RWPE2 (cell line): Measurements from ENCODE around the gene PLSCR4.

Source experiments
- ATAC-seq: fragments of 200-7000 bp; cut with Tn5 transposase; 3 replicates; pipeline ENCODE4 v1.9.1; 2021; ENCODE audit warnings: low read depth
- DNase-seq: peaks from one replicate; pipeline ENCODE4 v3.0.0-alpha.2; 2020; ENCODE audit warnings: low spot score
- H3K27ac ChIP-seq: fragments of 450-650 bp; 2 replicates; pipeline ENCODE4 v1.5.1; 2017; ENCODE audit warnings: mild to moderate bottlenecking; ENCODE audit not compliant: poor library complexity, severe bottlenecking
- H3K27me3 ChIP-seq: fragments of 250-450 bp; sonication (Bioruptor Pico); 2 replicates; pipeline ENCODE4 v1.5.1; 2021; ENCODE audit warnings: mild to moderate bottlenecking, moderate library complexity; ENCODE audit not compliant: insufficient read depth, poor library complexity, severe bottlenecking
- H3K36me3 ChIP-seq: fragments of 250-450 bp; sonication (Bioruptor Pico); 2 replicates; pipeline ENCODE4 v1.5.1; 2020; ENCODE audit warnings: low read depth, mild to moderate bottlenecking, moderate library complexity
- H3K4me1 ChIP-seq: fragments of 250-450 bp; sonication (Bioruptor Pico); 2 replicates; pipeline ENCODE4 v1.5.1; 2021; ENCODE audit warnings: mild to moderate bottlenecking, moderate library complexity; ENCODE audit not compliant: insufficient read depth, poor library complexity, severe bottlenecking
- H3K4me3 ChIP-seq: fragments of 250-450 bp; sonication (Bioruptor Pico); 2 replicates; pipeline ENCODE4 v1.5.1; 2021; ENCODE audit warnings: mild to moderate bottlenecking, moderate library complexity; ENCODE audit not compliant: severe bottlenecking
- H3K9me3 ChIP-seq: fragments of 250-450 bp; sonication (Bioruptor Pico); 2 replicates; pipeline ENCODE4 v1.5.1; 2021; ENCODE audit warnings: mild to moderate bottlenecking, moderate library complexity; ENCODE audit not compliant: severe bottlenecking
- CTCF ChIP-seq: fragments of 450-650 bp; IDR thresholded peaks from one replicate; pipeline ENCODE4 v1.5.1; 2017; ENCODE audit warnings: mild to moderate bottlenecking, moderate library complexity; ENCODE audit not compliant: poor library complexity, severe bottlenecking

Gene PLSCR4

GRCh38 chr3:146159616-146160320 is 91.1 kb downstream of the PLSCR4 start:
- ATAC-seq (no peak), DNase-seq (no peak)
- peak; percentile 70 for TF ChIP-seq CTCF
- peak overlapping the region; percentile 65 for H3K4me3 ChIP-seq
- H3K9me3 ChIP-seq = no peaks in the 10 kb centered on the region
- H3K4me1 ChIP-seq = peaks cover 59% of the 10 kb centered on the region
- H3K27me3 ChIP-seq = no peaks in the 10 kb centered on the region
- H3K36me3 ChIP-seq = peaks cover 16% of the 10 kb centered on the region
- H3K27ac ChIP-seq = peak overlapping the region; percentile 97

- no peaks in the 10 kb centered on the region for H3K9me3 ChIP-seq
- H3K4me1 ChIP-seq = peaks cover 56% of the 10 kb centered on the region
- H3K36me3 ChIP-seq = peaks cover 22% of the 10 kb centered on the region
- H3K27ac ChIP-seq = peak overlapping the region; percentile 97
- no peak for DNase-seq
- H3K27me3 ChIP-seq = no peaks in the 10 kb centered on the region
- H3K4me3 ChIP-seq = peak overlapping the region; percentile 65
- no peak for TF ChIP-seq CTCF
- ATAC-seq = no peak
Observed at GRCh38 chr3:146159037-146159436, 91.9 kb downstream of the PLSCR4 start.

GRCh38 chr3:146157325-146158060 is 93.4 kb downstream of the PLSCR4 start:
- Histone ChIP-seq H3K4me3 (no peak overlapping the region), H3K27ac (peak overlapping the region; percentile 97), H3K36me3 (peaks cover 37% of the 10 kb centered on the region), H3K27me3 (no peaks in the 10 kb centered on the region), H3K9me3 (no peaks in the 10 kb centered on the region), H3K4me1 (peaks cover 40% of the 10 kb centered on the region)
- no peak for DNase-seq
- no peak for TF ChIP-seq CTCF
- ATAC-seq = no peak

GRCh38 chr3:146156666-146157314 is 94.1 kb downstream of the PLSCR4 start:
- ATAC-seq (no peak), DNase-seq (no peak)
- H3K27ac ChIP-seq = peak overlapping the region; percentile 97
- no peaks in the 10 kb centered on the region for H3K9me3 ChIP-seq
- TF ChIP-seq CTCF = no peak
- H3K4me3 ChIP-seq = no peak overlapping the region
- H3K4me1 ChIP-seq = peaks cover 33% of the 10 kb centered on the region
- no peaks in the 10 kb centered on the region for H3K27me3 ChIP-seq
- H3K36me3 ChIP-seq = peaks cover 44% of the 10 kb centered on the region
